Central memory CD4-positive, alpha-beta T cell (primary cell): ENCODE measurements around the gene PLEKHG2.
"Not testable (repeated sequence)": the region's sequence is repeated elsewhere in the genome, so short reads cannot be mapped to it uniquely, and the experiment has no call there.

Experiments used
- DNase-seq: peaks from one replicate; pipeline ENCODE4 v3.0.0; 2022
- total RNA-seq, 3 experiments: gene quantifications; one replicate each; lab custom pipeline; 2026; lab: John Stamatoyannopoulos, UW

Gene PLEKHG2, protein sequence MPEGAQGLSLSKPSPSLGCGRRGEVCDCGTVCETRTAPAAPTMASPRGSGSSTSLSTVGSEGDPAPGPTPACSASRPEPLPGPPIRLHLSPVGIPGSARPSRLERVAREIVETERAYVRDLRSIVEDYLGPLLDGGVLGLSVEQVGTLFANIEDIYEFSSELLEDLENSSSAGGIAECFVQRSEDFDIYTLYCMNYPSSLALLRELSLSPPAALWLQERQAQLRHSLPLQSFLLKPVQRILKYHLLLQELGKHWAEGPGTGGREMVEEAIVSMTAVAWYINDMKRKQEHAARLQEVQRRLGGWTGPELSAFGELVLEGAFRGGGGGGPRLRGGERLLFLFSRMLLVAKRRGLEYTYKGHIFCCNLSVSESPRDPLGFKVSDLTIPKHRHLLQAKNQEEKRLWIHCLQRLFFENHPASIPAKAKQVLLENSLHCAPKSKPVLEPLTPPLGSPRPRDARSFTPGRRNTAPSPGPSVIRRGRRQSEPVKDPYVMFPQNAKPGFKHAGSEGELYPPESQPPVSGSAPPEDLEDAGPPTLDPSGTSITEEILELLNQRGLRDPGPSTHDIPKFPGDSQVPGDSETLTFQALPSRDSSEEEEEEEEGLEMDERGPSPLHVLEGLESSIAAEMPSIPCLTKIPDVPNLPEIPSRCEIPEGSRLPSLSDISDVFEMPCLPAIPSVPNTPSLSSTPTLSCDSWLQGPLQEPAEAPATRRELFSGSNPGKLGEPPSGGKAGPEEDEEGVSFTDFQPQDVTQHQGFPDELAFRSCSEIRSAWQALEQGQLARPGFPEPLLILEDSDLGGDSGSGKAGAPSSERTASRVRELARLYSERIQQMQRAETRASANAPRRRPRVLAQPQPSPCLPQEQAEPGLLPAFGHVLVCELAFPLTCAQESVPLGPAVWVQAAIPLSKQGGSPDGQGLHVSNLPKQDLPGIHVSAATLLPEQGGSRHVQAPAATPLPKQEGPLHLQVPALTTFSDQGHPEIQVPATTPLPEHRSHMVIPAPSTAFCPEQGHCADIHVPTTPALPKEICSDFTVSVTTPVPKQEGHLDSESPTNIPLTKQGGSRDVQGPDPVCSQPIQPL (N-terminal part only)
- 9.1 to 87.8 (median 10.2) reads per million in 3 experiments for total RNA-seq

GRCh38 chr19:39412100-39412866, at the start of gene PLEKHG2:
PLEKHG2 (plus strand) TSS chr19:39412669; CDS start chr19:39414087, 1,418 bp downstream.
- DNase-seq, result peak; percentile 98

- DNase-seq, result no peak
These were observed 49.5 kb upstream of the PLEKHG2 start for GRCh38 chr19:39362682-39363657.

GRCh38 chr19:39363901-39364457, 48.5 kb upstream of the PLEKHG2 start:
- DNase-seq, result no peak

DNA sequence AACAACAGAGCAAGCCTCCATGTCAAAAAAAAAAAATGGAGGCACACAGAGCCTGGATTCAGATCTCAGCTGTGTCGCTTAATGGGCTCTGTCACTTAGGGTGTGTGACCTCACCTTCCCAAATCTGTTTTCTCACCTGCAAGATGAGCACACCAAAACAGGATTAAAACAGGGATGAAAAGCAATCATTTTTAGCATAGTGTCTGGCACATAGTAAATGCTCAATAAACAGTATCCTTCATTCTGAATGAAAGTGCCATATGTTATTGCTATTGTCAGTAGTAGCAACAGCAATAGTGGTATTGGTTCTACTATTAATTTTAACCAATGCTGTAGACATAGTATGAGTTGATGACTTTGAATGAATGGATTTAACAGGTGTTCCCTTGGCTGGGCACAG, 46.9 kb upstream of the PLEKHG2 start:
- DNase-seq, result no peak

GRCh38 chr19:39369200-39369599, 43.3 kb upstream of the PLEKHG2 start:
- DNase-seq, result no peak

- no peak for DNase-seq
These were observed 41.7 kb upstream of the PLEKHG2 start for GRCh38 chr19:39370735-39371134.

DNA sequence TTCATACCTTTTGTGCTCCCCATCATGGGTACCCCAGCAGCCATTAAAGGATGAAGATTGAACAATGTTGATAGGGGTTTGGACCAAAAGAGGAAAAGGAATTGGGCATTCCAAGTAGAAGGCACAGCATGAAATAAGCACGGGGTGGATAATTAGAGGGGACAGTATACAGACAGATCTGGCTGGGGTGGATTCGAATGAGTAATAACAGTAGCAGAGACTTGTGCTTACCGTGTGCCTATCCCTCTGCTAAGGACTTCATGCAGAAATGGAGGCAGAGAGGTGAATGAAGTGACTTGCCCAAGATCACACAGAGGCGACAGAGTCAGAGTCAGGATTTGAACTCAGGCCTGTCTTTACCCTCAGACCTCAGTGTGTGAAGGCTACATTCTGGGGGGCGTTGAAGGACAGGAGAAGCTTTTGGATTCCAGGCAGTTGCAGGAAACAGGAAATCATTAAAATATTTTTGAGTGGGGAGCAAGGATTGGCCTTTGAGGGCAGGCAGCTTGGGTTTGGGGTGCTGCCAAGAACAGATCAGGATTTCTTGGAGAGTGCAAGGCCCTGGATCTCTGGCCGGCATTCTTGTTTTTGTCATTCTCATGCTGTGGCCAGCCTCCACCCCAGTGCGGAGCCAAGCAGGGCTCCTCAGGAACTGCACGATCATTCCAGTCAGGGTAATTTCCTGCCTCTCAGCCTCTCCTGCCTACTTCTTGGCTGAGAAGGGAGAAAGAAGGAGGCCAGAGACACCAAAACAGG, 40.2 kb upstream of the PLEKHG2 start:
- DNase-seq, result no peak

DNA sequence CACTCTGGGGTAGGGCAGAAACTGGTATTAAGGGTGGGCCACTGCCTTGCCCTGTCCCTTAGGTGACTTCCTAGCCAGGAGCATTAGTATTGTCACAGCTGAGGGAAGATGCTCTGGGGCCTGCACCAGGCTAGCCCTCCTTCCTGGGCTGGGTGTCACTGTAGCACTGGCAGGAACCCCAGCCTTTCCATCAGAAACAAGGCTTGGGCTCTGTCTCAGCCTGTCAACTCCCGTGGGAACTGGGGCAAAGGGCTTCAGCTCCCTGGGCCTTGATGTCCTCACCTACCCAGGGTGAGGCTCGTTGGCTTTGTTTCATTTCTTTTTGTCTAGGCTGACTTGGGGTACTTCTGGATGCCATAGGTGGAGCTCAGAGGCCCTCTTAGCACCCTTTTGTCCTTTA, 39.5 kb upstream of the PLEKHG2 start:
- no peak for DNase-seq

DNA sequence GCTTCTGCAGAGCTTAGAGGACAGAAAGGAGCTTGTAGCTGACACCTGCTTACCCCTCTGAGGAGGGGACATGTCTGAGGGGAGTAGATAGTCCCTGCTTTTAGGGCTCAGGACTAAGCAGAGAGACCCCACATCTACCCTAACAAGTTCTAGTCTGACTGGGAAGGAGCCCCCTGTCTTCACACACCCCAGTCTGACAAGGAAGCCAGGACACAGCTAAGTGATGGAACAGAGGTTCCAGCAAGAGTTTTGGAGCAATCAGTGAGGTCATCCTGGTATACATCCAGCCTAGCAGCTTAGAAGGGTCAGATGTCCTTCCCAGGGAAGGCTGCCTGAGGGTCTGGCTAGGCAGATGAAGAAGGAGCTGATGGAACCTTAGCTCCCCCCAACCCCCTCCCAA, 36.5 kb upstream of the PLEKHG2 start:
- no peak for DNase-seq

DNA sequence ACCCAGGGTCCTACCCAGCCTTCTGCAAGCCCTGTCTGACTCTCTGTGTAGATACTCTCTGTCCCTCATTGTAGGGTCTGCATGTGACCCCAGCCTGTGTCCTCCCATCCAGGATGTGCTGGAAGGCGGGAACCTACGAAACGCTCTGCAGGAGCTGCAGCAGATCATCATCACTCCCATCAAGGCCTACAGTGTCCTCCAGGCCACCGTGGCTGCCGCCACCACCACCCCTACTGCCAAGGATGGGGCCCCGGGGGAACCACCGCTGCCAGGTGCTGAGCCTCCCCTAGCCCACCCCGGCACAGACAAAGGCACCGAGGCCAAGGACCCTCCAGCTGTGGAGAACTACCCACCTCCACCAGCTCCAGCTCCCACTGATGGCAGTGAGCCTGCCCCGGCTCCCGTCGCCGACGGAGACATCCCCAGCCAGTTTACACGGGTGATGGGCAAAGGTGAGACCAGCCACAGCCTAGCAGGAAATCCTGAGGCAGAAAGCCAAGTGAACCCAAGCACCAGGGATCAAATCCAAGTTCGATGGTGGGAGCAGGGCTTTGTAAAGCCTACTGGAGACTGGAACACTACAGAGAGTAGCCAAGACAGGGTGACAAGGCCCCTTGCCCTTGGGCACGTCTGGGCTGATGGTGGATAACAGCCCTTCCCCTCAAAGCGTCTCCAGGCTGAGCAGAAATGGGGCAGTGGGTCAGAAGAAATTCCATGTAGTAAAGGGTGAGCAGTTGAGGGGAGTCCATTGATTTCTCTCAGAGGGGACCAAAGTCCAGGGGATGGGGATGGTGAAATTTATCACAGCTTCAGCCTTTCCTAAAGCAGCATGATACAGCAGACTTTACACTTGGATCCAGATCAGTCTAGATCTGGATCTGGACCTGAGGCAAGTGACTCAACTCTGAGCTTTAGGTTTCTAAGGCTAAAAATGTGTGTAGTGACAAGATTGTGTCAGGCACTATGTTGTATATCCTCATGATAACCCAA, 34.8 kb upstream of the PLEKHG2 start:
- no peak for DNase-seq

- DNase-seq, result not testable (repeated sequence)
These were observed 33.1 kb upstream of the PLEKHG2 start for GRCh38 chr19:39379366-39379765.

DNA sequence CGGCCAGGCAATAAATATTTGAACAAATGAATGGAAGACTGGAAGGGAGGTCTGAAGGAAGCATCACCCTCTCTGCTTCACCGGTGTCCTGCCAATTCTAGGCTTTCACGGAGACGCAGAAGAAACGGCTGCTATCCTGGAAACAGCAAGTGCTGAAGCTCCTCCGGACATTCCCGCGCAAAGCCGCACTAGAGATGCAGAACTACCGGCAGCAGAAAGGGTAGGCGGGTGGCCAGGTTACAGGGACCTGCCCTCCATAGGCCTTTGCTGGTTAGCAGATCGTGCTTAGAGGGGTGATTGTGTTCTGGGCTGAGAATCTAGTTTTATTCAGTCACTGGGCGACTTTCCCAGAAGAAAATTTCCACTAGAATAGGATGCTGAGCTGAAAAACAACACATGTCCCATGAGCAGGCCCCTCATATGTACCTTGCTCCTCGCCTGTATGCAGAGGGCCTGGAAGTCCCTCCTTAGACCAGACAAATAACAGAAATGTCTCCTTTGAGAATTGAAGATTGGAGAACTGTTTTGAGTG, 32.5 kb upstream of the PLEKHG2 start:
- no peak for DNase-seq

- DNase-seq, result no peak
These were observed 31.7 kb upstream of the PLEKHG2 start for GRCh38 chr19:39380521-39381502.

DNA sequence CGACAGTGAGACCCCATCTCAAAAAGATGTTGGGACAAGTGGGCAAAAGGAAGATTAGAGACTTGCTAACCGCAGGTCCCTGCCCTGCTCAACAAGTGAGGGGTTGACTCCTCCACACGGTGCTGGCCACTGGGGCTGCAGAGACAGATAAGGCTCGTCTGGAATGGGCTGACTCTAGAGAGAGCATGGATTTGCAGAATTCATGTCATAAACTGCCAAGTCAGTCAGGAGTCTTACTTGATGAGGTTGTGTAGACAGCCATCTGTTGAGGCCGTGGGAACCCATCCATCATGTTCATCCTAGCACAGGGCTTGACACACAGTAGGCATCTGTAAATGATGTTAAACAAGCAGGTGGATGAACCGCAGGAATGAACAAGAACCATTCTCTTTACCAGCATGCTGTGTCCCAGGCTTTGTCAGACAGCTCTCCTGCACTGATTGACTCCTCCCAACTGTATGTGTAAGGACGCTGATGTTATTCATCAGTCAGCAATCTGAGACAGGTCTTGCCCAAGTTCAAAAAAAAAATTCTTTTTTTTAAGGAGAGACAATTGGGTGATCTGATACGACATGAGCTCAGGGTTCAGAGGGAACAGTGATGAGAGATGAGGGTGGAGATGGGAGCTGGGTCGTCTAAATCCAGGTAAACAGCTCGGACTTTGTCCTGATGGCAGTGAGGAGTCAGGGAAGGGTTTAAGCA, 30.4 kb upstream of the PLEKHG2 start:
- DNase-seq, result no peak

DNA sequence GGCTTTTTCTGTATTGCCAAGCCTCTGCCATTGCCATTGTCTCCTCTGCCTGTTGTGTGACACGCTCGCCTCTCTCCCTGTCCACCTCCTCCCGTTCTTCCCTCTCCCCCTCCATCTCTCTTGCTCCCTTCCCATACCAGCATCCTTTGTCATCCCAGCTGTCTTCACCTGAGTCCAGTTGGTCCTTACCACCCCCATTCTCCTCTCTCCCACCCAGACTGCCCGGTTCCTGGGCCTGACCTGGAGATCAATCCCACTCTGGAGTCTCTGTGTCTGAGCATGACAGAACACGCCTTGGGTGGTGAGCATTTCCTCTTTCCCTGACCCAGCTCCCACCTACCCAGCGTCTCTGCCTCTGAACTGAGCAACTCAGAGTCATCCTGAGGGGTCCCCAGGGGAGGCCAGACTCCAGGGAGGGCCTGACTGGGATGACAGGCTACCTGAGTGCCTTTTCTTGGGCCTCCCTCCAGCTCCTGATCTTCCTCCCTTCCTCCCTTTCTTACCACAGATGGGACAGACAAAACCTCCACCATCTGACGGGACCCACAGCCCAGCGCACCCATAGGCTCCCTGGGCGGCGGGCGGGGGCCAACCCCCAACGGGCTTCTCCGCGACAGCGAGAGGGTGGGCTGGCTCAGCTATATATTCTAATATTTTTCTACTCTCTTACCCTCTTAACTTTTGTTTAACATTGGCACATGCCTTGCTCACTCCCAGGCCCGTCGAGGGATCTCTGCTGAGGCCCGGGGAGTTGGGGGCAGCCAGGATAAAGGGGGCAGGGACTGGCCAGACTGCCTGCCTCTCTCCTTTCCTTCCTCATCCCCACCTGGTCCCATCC, 29.3 kb upstream of the PLEKHG2 start:
- no peak for DNase-seq
